ENCODE results near the gene PGRMC2. TPM values are rescaled to one million over a fixed set of nuclear protein-coding genes. Genes with fewer than 3 reads are reported as not detected.

PGRMC2 gene, protein sequence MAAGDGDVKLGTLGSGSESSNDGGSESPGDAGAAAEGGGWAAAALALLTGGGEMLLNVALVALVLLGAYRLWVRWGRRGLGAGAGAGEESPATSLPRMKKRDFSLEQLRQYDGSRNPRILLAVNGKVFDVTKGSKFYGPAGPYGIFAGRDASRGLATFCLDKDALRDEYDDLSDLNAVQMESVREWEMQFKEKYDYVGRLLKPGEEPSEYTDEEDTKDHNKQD
- total RNA-seq (2022) (72.5 and 73.1 TPM in 2 replicates), Bru-seq, nascent RNA (percentile 92 among the genes with signal in this experiment), BruChase-seq, experiment 1, labeled RNA remaining after a 2-hour chase (percentile 92 among the genes with signal in this experiment), BruChase-seq, experiment 2, labeled RNA remaining after a 6-hour chase (percentile 93 among the genes with signal in this experiment)
- long read RNA-seq, transcript PGRMC2-208 (3 exons, 3,783 nt), result major isoform, 12 of 32 reads
- long read RNA-seq, partial matches to known transcripts, result 0 of 32 reads
- long read RNA-seq, other reads (novel, unspliced or antisense), result 18 of 32 reads

DNA sequence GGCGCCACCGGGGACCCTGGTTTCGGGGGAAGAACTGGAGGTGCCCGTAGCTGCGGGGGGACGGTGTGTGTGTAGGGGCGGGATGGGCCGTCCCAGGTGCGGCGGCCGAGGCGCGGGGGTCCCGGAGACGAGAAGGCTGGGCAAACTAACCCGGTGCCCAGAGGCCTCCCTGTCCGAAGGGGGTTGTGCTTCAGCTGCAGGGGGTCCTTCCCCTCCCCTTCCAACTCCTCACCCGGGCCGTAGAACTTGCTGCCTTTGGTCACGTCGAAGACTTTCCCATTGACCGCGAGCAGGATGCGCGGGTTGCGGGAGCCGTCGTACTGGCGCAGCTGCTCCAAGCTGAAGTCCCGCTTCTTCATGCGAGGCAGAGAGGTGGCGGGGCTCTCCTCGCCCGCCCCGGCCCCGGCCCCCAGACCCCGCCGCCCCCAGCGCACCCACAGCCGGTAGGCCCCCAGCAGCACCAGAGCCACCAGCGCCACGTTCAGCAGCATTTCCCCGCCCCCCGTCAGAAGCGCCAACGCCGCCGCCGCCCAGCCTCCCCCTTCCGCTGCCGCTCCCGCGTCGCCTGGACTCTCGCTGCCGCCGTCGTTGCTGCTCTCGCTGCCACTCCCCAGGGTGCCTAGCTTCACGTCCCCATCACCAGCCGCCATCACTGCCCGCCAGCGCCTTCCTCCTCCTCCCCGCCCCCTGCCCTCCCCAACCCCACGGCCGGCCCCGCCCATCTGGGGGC is at the start of gene PGRMC2:
PGRMC2 (minus strand) TSS at position 673 of the 730 bp plus-strand sequence; CDS start at position 650, 23 bp downstream.
- H3K27ac Mint-ChIP-seq (ENCODE audit: unreplicated experiment), result peak within 1 kb of the TSS; percentile 82
- H3K4me1 ChIP-seq, result peaks cover 30% of the 10 kb centered on the region
- ChIA-PET CTCF (interaction anchor here (0.5 to 1.2 kb wide), 4 partner anchors 36 to 358 kb away, joined by 3 to 4 read pairs (median 4); no protein-coding TSS in a partner anchor), POLR2A (interaction anchor here (1.0 to 1.1 kb wide), 3 partner anchors 35 to 286 kb away, joined by 3 to 9 read pairs (median 5); partner anchors contain the start of gene LARP1B)
- H3K9me3 Mint-ChIP-seq (ENCODE audit: unreplicated experiment), result no peaks in the 10 kb centered on the region
- BruUV-seq (replicated peaks), result no TSS peak
- no peaks in the 10 kb centered on the region for H3K27me3 ChIP-seq (replicated peaks; ENCODE audit: control insufficient read depth, insufficient read depth, low read length)
- no peaks in the 10 kb centered on the region for H3K36me3 ChIP-seq (ENCODE audit: control insufficient read depth, insufficient read depth, low read length)
- no peaks in the 10 kb centered on the region for H3K27me3 Mint-ChIP-seq (ENCODE audit: insufficient read depth, unreplicated experiment)
- DNase-seq, result peak; percentile 46 to 50
- peak within 1 kb of the TSS; percentile 91 for H3K4me3 Mint-ChIP-seq (ENCODE audit: unreplicated experiment)
- intact Hi-C loops (cut with micrococcal nuclease; ENCODE audit: unreplicated experiment), result loop anchor here (2.0 to 10.0 kb wide), 5 partner anchors 225 to 405 kb away; partner anchors contain the start of genes ABHD18, MFSD8 and PLK4
- H3K4me1 Mint-ChIP-seq (ENCODE audit: low read depth, unreplicated experiment), result peaks cover 29% of the 10 kb centered on the region
- no peaks in the 10 kb centered on the region; the same call in 1 of the 2 replicates for H3K9me3 ChIP-seq
- peaks cover 20% of the 10 kb centered on the region for H3K36me3 Mint-ChIP-seq (ENCODE audit: insufficient read depth, unreplicated experiment)
- TF ChIP-seq, protein P1, sequence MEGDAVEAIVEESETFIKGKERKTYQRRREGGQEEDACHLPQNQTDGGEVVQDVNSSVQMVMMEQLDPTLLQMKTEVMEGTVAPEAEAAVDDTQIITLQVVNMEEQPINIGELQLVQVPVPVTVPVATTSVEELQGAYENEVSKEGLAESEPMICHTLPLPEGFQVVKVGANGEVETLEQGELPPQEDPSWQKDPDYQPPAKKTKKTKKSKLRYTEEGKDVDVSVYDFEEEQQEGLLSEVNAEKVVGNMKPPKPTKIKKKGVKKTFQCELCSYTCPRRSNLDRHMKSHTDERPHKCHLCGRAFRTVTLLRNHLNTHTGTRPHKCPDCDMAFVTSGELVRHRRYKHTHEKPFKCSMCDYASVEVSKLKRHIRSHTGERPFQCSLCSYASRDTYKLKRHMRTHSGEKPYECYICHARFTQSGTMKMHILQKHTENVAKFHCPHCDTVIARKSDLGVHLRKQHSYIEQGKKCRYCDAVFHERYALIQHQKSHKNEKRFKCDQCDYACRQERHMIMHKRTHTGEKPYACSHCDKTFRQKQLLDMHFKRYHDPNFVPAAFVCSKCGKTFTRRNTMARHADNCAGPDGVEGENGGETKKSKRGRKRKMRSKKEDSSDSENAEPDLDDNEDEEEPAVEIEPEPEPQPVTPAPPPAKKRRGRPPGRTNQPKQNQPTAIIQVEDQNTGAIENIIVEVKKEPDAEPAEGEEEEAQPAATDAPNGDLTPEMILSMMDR (IDR thresholded peaks at IDR 0.05; ENCODE audit: insufficient read depth in 1 of 2, low read depth in 1 of 2, low read length in 1 of 2, severe bottlenecking in 1 of 2, unreplicated experiment in 1 of 2), result no peak
- H3K4me3 ChIP-seq (ENCODE audit: low read depth, low read length), result peak within 1 kb of the TSS; percentile 92

DNA sequence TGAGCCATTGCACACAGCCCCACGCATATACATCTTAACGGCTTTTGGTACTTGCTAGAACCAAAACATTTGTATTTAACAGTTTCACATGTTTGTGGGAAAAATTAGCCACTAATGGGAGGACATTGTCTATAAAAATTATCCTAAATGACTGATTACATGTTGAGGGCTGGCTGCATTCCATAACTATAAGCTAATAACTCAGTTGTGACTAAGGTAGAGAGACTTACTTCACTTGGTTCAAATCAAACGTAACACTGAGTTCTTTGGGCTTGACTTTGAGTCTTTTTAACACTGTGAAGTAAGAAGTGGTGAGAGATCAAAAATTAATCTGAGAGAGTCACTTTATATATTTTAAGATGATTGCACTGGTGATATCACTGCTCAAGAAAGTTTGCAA is 47.9 kb upstream of the PGRMC2 start:
- CTCF ChIA-PET, result no interaction called here
- DNase-seq, result no peak
- no TSS peak for BruUV-seq (replicated peaks)
- no peaks in the 10 kb centered on the region for H3K36me3 ChIP-seq (ENCODE audit: control insufficient read depth, insufficient read depth, low read length)
- Mint-ChIP-seq H3K36me3 (ENCODE audit: insufficient read depth, unreplicated experiment) (no peaks in the 10 kb centered on the region), H3K4me1 (ENCODE audit: low read depth, unreplicated experiment) (no peaks in the 10 kb centered on the region), H3K27ac (ENCODE audit: unreplicated experiment) (no peak overlapping the region), H3K27me3 (ENCODE audit: insufficient read depth, unreplicated experiment) (no peaks in the 10 kb centered on the region), H3K9me3 (ENCODE audit: unreplicated experiment) (no peaks in the 10 kb centered on the region), H3K4me3 (ENCODE audit: unreplicated experiment) (no peak overlapping the region)
- no peaks in the 10 kb centered on the region for H3K4me1 ChIP-seq
- intact Hi-C loops (cut with micrococcal nuclease; ENCODE audit: unreplicated experiment), result no loop called here
- H3K9me3 ChIP-seq, result no peaks in the 10 kb centered on the region
- POLR2A ChIA-PET, result no interaction called here
- no peaks in the 10 kb centered on the region for H3K27me3 ChIP-seq (replicated peaks; ENCODE audit: control insufficient read depth, insufficient read depth, low read length)
- TF ChIP-seq, protein P1 (IDR thresholded peaks at IDR 0.05; ENCODE audit: insufficient read depth in 1 of 2, low read depth in 1 of 2, low read length in 1 of 2, severe bottlenecking in 1 of 2, unreplicated experiment in 1 of 2), result no peak
- H3K4me3 ChIP-seq (ENCODE audit: low read depth, low read length), result no peak overlapping the region

DNA sequence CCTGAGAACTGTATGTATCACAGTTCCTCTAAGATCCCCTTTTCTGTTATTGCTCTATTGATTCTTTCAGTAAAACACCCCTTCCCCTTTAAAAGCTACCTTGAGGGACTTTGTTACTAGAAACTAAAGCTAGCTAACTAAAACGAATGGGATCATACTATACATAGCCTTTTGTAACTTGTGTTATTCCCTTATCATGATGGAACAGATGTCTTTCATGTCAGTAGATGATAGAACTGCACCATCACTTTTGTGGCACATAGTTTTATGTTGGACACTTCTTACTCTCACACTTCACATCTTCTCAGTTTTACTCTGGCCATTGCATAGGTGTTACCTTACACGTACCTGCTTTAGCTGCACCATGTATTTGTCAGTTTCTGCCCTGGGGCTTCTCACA is 46.6 kb upstream of the PGRMC2 start:
- no peak overlapping the region for H3K4me3 ChIP-seq (ENCODE audit: low read depth, low read length)
- CTCF ChIA-PET, result no interaction called here

More for the DNA sequence above, 46.6 kb upstream of the PGRMC2 start:
- no TSS peak for BruUV-seq (replicated peaks)
- Mint-ChIP-seq H3K36me3 (ENCODE audit: insufficient read depth, unreplicated experiment) (no peaks in the 10 kb centered on the region), H3K9me3 (ENCODE audit: unreplicated experiment) (no peaks in the 10 kb centered on the region), H3K4me3 (ENCODE audit: unreplicated experiment) (no peak overlapping the region), H3K4me1 (ENCODE audit: low read depth, unreplicated experiment) (no peaks in the 10 kb centered on the region), H3K27ac (ENCODE audit: unreplicated experiment) (no peak overlapping the region), H3K27me3 (ENCODE audit: insufficient read depth, unreplicated experiment) (no peaks in the 10 kb centered on the region)
- intact Hi-C loops (cut with micrococcal nuclease; ENCODE audit: unreplicated experiment), result no loop called here
- POLR2A ChIA-PET, result no interaction called here
- no peaks in the 10 kb centered on the region for H3K9me3 ChIP-seq
- TF ChIP-seq, protein P1 (IDR thresholded peaks at IDR 0.05; ENCODE audit: insufficient read depth in 1 of 2, low read depth in 1 of 2, low read length in 1 of 2, severe bottlenecking in 1 of 2, unreplicated experiment in 1 of 2), result no peak
- no peak for DNase-seq
- H3K36me3 ChIP-seq (ENCODE audit: control insufficient read depth, insufficient read depth, low read length), result no peaks in the 10 kb centered on the region
- no peaks in the 10 kb centered on the region for H3K27me3 ChIP-seq (replicated peaks; ENCODE audit: control insufficient read depth, insufficient read depth, low read length)
- H3K4me1 ChIP-seq, result no peaks in the 10 kb centered on the region

Measured in Caco-2 (cell line).